HG02943 (cell line): Measurements from ENCODE around the gene ZDHHC11B.
"Not testable (repeated sequence)": the region's sequence is repeated elsewhere in the genome, so short reads cannot be mapped to it uniquely, and the experiment has no call there.

Source experiments
- ATAC-seq: cut with Tn5 transposase; IDR thresholded peaks from one replicate; pipeline ENCODE4 v1.9.1; 2021; ENCODE audit warnings: mild to moderate bottlenecking, low read depth, moderate library complexity; ENCODE audit not compliant: unreplicated experiment

Gene ZDHHC11B

DNA sequence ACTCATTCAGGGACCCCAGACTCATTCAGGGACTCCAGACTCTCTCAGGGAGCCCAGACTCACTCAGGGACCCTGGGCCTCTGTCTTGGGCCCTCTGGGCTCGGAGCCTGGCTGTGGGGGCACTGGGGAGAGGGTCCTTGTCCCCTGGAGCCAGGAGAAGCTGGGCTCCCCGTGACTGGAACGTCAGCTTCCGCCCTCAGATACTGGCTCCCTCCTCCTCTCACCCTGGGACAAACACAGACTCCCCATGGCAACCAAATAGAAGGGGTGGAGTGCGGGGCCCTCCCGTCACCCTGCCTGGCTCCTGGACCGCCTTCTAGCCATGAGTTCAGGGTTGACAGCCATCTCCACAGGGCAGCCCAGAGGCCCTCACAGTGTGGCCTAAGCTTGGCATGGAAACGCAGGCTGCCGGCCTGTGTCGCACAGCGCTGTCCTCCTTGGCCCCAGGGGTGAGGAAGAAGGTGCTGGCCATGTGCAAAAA lies 27.6 kb downstream of the ZDHHC11B start:
- ATAC-seq: no peak

DNA sequence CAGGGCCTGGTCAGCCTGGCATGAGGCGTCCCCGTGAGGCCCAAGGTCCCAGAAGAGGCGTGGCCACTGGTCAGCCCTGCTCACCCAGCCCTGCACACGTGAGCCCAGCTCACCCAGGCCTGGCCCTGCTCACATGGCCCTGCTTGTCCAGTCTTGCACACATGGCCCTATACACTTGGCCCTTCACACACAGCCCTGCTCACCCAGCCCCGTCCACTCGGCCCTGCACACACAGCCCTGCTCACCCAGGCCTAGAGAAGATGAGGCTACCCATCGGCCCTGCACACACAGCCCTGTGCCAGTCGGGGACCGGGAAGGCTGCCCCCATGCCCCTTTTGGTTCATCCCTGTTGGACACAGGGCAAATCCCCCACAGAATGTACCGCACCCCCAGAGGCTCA lies 28.4 kb downstream of the ZDHHC11B start:
- ATAC-seq: no peak

DNA sequence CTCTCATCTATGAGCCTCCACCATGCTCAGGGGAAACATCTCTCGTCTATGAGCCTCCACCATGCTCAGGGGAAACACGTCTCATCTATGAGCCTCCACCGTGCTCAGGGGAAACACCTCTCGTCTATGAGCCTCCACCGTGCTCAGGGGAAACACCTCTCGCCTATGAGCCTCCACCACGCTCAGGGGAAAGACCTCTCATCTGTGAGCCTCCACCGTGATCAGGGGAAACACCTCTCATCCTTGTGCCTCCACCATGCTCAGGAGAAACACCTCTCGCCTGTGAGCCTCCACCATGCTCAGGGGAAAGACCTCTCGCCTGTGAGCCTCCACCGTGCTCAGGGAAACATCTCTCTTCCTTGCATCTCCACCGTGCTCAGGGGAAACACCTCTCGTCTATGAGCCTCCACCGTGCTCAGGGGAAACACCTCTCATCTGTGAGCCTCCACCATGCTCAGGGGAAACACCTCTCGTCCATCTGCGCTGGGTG lies 30.3 kb downstream of the ZDHHC11B start:
- ATAC-seq: not testable (repeated sequence)

DNA sequence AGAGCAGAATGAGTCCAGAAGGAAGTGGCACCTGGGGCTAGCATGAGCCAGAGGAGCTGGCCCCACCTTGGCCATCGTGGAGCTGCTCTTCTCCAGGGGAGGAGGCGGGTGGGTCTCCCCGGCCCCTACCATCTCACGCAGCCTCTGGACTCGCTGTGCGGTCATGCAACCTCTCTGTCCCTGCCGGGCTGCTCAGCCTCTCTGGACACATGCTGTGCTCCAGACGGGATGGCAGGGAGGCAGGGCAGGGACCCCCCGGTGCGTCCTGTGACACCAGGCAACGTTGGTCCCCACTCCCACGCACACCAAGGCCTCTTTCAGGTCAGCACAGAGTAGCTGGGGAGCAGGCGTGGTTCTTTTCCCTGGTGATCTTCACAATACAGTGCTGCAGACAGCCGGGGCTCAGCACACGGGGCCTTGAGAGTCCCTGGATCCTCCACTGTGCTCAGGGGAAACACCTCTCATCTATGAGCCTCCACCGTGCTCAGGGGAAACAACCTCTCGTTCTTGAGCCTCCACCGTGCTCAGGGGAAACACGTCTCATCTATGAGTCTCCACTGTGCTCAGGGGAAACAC lies 30.9 kb downstream of the ZDHHC11B start:
- ATAC-seq: not testable (repeated sequence)

DNA sequence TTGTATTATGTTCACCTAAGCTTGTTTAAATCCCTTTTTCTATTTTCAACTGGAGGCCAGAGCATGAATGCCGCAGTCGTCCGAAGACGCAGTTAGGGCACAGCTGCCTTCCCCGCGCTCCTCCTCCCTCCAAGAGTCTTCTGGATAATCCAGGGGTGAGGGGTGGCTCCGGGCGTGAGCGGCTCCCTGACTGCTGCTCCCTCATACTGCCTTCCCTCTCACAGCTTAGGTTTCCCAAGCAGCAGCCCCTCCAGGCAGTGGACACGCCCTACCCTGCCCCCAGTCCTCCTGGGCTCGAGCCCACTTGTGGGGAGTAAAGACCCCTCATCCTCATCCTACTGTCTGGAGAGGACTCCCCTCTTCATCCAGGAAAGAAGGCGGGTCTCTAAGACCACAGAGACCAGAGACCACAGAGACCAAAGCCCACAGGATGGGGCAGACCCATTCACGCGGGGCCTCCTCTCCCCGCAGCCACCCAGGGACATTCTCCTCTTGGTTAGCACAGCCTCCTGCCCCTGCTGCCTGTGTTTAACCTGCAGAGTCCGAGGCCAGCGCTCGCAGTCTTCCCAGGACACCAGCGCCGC lies 31.9 kb downstream of the ZDHHC11B start:
- ATAC-seq: not testable (repeated sequence)

DNA sequence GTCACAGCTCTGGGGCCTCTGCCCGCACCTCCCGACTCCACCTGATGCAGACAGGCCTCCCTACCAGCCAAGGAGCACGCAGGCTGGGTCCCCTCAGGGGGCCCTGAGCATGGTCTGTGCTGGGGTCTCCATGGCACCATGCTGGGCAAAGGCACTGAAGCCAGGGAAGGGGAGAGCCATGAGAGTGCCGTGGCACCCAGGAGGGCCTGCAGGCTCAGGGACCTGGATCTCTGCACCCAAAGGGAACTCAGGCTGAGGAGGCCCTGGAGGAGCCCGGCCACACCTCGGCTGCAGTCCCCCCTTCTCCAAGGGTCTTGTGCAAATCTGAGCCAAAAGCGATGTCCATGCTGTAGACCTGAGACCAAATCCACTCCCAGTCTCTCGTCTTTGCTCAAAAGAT lies 32.5 kb downstream of the ZDHHC11B start:
- not testable (repeated sequence) for ATAC-seq

DNA sequence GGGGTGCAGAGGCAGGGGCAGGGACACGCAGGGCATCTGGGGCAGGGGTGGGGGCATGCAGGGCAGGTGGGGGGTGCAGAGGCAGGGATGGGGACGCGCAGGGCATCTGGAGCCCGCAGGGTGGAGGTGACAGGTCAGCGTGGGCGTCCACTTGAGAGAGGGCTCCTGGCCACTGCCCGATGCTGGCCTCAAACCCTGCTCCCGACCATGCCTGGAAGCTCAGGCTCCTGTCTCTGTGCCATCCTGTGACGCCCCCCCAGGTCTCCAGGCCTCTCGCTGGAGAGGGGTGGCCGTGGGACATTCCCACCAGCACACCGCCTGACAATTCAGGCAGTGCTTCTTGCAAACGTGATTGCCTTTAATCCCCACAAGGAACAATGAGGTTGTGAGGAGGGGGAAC lies 33.0 kb downstream of the ZDHHC11B start:
- no peak for ATAC-seq

DNA sequence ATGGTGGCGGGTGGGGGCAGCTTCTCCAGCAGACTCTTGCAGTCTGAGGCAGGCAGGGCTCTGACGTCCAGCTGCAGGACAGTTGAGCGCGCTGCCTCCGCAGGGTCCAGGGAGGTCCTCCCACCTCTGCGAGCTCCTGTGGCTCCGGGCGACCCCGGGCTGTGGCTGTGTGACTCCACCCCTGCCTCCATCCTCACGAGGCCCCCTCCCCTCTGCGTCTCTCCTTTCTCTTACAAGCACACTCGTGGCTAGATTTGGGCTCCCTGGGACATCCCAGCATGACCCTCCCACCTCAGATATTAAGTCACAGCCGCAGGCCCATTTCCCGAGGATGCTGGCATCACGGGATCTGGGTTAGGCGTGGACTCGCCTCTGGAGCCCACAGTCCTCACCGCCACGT lies 34.3 kb downstream of the ZDHHC11B start:
- not testable (repeated sequence) for ATAC-seq

DNA sequence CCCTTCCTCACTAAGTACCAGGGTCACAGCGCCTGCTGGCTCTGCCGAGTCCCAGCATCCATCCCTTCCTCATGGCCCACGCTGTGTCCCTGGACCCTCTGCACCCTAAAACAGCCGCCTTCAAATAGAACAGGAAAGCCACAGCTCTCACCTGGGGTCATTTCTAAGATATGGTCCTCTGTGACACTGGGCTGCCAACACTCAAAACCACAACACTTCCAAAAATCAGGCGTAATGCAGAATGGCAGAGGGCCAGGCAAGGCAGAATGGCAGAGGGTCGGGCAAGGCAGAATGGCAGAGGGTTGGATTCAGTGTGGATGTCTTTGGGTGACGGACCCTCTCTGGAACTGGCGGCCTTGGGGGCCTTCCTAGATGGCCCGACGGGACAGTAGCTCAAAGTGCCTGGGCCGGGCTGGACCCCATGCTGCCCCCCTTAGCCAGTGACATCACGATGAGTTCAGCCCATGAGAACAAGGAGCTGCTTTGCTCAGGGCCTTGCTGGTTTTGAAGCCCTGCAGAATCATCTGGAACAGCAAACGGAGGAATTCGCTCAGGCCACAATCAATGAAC lies 35.3 kb downstream of the ZDHHC11B start:
- ATAC-seq: no peak

DNA sequence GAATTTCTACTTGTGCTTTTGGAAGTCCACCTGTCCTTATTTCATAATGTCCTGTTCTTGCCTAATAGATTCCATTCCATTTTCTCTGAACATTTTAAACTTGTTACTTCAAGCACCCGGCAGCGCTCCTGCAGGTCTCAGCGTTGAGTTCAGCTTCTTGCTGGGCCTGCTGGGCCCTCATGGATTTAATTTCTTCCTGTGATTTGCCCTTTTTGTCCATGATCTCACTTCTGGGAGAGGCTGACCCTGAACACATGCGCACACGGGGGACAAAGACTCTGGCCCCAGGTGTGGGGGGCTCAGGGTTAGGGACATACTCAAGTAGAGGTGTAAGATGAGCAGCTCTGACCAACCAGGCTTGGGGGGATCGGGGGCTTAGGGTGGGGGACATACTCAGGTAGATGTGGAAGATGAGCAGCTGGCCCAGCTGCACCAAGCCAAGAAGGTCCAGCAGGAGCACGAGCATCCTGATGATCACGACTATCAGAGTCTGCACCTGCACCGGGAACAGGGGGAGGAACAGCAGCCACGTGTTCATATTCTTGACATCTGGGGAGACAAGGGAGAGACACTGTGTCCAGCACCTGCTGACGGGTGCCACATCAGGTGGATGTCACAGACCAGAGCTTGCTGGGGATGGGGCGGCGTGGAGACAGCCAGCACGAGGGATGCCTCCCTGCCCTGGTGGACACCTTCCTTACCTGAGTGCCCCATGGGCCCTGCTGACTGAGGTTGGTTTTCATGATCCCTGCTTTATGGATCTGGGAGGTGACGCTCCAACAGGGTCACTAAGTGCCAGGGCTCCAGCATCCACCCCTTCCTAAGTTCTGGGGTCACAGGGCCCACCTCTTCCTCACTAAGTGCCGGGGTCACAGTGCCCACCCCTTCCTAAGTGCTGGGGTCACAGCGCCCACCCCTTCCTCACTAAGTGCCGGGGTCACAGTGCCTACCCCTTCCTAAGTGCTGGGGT lies 36.2 kb downstream of the ZDHHC11B start:
- not testable (repeated sequence) for ATAC-seq

DNA sequence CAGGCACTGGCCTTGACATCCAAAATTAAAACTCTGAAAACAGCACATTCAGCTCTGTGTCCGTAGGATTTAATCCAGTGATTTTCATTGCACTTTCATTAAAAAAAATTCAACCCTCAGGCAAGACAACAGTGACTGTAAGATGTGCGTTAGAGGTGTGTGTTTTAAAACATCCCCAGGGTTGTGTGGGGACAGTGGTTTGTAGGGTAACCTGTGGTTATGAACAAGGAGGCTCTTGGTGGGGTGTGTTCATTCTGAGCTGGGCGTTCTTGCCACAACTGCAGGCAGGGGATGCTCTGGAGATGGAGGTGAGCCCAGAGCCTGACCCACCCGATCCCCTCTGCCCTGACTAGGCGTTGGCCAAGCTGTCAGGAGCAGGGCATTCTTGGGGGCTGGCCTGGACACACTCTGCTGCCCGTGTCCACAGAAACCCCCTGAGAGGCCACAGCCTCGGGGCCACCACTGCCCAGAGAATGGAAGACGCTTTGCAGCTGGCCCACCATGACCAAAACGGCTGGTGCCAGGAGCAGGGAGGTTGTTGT lies 37.2 kb downstream of the ZDHHC11B start:
- not testable (repeated sequence) for ATAC-seq

DNA sequence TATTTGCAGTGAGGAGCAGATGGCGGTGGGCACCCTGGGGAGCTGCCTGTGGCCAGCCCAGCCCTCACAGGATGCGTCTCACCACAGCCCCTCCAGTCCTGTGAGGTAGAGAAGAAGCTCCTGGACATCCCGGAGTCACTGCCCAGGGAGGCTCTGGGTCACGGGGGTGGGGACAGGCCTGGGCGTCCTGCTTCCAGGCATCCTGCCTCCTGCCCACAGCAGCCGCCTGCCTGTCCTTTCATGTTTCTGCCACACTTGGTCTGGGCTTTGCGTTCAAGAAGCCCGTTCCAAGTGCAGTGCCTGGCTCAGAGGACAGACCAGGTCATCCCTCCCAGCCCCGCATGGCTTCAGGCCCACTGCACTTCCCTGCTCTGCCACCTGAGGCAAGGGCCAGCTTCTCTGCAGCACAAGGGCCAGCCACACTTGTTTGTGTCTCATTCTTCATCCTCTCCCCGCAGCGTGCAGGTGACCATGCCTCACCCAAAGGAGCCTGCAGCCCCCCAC lies 38.2 kb downstream of the ZDHHC11B start:
- ATAC-seq: no peak

DNA sequence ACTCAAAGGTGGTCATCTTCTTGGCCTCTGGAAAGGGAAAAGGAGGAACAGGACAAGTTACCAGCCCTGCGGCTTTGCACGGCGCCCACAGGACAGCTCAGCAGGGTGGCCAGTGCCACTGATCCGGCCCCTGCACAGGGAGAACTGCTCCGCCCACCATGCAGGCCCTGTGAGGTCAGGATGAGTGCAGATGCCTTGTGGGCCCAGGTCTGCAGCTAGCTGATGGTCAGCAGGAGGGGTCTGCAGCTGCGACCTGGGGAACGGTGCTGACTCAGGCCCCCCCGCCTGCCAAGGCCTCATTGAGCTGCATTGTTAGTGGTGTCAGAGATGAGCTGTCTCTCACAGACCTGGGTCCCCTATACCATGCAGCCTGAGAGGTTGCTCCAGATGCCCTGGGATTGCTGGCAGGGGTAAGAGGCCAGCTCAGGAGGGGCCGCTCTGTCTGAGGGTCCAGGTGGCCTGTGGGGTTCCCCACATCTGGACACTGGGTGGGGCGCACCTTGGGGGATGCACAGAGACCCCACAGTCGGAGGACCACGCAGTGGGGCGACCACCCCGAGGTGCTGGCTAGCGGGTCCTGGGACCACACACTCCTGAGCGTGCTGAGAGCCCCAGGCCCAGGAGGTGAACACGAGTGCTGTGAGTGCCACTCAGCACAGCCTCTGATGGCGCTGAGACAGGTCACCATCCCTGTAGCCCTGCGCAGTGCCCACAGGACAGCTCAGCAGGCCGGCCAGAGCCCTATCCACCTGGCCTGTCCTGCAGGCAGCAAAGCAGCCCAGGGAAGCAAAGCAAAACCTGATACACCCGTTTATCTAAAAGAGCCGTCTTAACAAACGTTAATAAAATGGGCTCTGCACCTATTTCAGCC lies 39.0 kb downstream of the ZDHHC11B start:
- ATAC-seq: not testable (repeated sequence)

DNA sequence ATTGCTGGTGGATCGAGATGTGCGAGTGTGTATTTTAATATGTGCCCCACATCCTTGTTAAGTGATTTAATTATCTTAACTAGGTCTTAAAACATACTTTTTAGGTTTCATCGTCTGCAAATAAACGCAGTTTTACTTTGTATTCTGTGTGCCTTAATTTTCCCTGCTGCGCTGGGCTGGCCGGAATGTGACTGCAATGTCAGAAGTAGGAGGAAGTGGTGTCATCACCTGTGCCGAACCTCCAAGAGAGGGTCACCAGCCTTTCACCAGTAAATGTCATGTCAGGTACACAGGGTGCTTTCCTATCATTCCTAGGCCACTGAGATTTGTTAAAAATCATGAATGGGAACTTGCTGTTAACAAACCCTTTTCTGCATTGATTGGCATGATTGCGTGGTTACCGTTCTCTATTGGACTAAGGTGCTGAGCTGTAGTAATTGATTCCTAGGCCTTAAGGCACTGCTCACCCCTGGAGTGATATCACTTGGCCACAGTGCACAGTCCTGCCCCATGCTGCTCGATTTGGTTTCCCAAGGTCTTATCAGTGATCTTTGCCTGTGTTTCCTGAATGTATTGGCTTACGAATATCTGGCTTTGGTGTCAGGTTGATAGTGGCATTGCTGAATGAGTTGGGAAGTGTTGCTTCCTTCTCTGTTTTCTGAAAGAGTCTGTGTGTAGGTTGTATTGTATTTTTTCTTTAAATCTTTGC lies 40.7 kb downstream of the ZDHHC11B start:
- ATAC-seq: not testable (repeated sequence)

DNA sequence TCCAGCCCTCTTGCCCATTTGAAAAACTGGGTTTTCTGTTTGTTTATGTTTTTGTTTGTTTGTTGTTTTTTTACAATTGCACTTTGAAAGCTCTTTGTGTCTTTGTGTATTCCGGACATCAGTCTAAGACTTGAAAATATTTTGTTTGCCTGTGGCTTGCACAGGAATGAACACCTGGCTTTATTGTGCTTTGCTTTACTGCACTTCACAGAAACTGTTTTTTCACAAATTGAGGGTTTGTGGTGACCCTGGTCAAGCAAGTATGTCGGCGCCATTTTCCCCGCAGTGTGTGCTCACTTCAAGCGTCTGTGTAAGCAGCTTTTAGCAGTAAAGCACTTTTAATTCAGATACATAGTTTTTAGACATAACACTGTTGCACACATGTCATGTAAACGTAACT lies 42.3 kb downstream of the ZDHHC11B start:
- not testable (repeated sequence) for ATAC-seq

DNA sequence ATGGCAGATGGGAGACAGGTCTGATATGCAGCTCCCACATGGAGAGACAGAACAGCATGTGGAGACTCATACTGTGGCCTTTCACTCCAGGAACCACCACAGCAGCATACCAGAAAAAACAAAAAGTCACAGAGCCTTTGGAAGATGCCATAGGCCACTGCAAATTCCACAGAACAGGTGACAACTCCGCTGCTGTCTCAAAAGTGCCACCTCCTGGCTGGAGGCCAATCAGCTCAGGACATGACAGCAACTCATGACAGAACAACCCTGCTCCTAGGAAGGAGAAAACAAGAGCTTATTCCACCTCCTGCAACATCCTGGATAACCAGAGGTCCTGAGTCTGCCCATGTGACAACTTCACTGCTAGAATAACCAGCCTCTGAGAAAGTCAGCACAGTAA lies 50.4 kb downstream of the ZDHHC11B start:
- not testable (repeated sequence) for ATAC-seq

DNA sequence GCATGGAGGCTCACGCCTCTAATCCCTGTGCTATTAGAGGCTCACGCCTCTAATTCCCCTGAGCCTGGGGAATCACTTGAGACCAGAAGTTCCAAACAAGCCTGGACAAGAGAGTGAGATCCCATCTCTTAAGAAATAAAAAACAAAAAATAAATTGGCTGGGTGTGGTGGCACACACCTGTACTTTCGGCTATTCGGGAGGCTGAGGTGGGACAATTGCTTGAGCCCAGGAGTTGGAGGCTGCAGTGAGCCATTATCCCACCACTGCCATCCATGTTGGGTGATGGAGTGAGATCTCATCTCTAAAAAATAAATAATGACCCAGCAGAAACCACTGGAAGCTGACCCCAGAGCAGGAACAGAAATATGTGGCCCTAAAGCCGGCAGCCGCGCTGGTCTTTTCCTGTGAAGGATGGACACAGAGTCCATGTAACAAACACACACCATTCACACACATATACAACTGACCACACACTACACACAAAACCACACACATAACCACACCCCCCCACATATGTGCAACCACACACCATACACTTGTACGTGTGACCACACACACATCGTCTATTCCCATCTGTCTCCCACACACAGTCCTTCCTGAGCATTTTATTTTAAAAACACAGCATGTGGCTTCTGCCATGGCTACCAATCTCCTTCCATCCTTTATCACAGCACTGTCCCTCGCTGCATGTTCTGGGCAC lies 51.6 kb downstream of the ZDHHC11B start:
- not testable (repeated sequence) for ATAC-seq

DNA sequence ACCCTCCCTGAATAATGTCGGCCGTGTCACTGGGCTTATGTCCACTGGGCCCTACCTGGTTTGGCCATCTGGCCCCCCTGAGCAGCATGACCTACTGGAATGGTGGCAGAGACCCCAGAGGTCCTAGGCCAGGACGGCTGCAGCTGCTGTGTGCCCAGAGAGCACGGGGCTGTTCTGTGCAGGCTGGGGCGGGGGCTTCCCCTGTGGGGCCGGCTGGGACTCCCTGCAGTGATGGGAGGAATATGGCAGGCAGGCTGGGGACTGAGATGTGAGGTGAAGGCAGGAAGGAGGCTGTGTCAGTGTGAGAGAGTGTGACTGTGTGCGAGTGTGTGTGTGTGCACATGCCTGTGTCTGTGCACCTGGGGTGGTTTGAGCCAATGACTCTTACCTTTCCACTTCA lies 55.3 kb downstream of the ZDHHC11B start:
- ATAC-seq: not testable (repeated sequence)
